K562 (cell line): ENCODE results near the gene TMEM39B. TPM values are rescaled to one million over a fixed set of nuclear protein-coding genes. Genes with fewer than 3 reads are reported as not detected.

Source experiments
- STAG1 ChIP-seq: sonication (generic); formaldehyde crosslinking; IDR thresholded peaks from 2 replicates; pipeline ENCODE4 v1.5.0; 2020; ENCODE audit warnings: missing genetic modification reagents, borderline replicate concordance
- THRAP3 ChIP-seq: fragments of 450-650 bp; IDR thresholded peaks from 2 replicates; pipeline ENCODE4 v1.6.1; 2016; ENCODE audit warnings: mild to moderate bottlenecking, inconsistent platforms, borderline replicate concordance
- polyA plus RNA-seq, 8 experiments: library from polyadenylated mRNA; depleted of rRNA in 4 of 8; stranded (reverse) in 5 of 8; unstranded in 3 of 8; fragments of >200 nt; fragmentation: Nextera tagmentation in 2 of 8; fragmentation: Illumina TruSeq in 1 of 8; extraction: Ambion mirVana in 2 of 8; extraction: Trizol in 1 of 8; gene quantifications; 2 replicates each; pipeline versions ENCODE4 v1.2.1 to v1.2.3, GENCODE V29; 2011 to 2014; ENCODE audit warnings: inconsistent platforms in 1 of 8, missing spikeins in 1 of 8
- total RNA-seq, 7 experiments: library from RNA; depleted of rRNA in 6 of 7; stranded (reverse); fragments of >200 nt in 6 of 7; fragmentation: Illumina TruSeq in 2 of 7; extraction: Trizol in 2 of 7; gene quantifications; 2 replicates each; pipeline versions ENCODE4 v1.2.1 to v1.2.3, GENCODE V29; 2011 to 2021; ENCODE audit warnings: low replicate concordance in 1 of 7
- TF ChIP-seq, protein P1 (sequence below): sonication (generic); formaldehyde crosslinking; IDR thresholded peaks from 2 replicates; pipeline ENCODE4 v1.8.1; 2023; ENCODE audit warnings: missing genetic modification reagents, mild to moderate bottlenecking, borderline replicate concordance
- TF ChIP-seq, protein P2 (sequence below): fragments of 250-450 bp; sonication (Bioruptor Pico); IDR thresholded peaks from 2 replicates; pipeline ENCODE4 v1.9.0; 2021; ENCODE audit warnings: mild to moderate bottlenecking, inconsistent platforms

TMEM39B gene
- total and polyA plus RNA-seq, 9 of the 15 experiments (the other 6 are each of a cell fraction or from before 2014, with no cell fraction given): 0.92 to 28.5 (median 9.7) TPM

DNA sequence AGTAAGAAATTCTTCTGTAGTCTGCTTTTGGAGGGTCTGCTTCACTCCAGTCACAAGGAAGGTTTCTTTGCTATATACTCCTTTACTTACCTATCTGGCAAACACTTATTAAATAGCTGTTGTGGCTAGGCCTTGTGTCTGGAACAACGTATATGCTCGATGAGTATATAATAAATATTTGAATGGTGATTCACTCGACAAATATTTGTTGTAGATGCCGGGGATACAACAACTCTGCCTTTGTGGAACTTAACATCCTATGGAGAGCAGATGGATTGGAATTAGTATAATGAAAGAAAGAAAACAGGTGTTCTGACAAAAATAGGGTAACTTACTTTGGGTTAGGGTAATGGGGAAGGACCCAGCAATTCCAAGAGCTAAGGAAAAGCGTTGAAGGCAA, 66.2 kb downstream of the TMEM39B start (continued):
- TF ChIP-seq, protein P1, sequence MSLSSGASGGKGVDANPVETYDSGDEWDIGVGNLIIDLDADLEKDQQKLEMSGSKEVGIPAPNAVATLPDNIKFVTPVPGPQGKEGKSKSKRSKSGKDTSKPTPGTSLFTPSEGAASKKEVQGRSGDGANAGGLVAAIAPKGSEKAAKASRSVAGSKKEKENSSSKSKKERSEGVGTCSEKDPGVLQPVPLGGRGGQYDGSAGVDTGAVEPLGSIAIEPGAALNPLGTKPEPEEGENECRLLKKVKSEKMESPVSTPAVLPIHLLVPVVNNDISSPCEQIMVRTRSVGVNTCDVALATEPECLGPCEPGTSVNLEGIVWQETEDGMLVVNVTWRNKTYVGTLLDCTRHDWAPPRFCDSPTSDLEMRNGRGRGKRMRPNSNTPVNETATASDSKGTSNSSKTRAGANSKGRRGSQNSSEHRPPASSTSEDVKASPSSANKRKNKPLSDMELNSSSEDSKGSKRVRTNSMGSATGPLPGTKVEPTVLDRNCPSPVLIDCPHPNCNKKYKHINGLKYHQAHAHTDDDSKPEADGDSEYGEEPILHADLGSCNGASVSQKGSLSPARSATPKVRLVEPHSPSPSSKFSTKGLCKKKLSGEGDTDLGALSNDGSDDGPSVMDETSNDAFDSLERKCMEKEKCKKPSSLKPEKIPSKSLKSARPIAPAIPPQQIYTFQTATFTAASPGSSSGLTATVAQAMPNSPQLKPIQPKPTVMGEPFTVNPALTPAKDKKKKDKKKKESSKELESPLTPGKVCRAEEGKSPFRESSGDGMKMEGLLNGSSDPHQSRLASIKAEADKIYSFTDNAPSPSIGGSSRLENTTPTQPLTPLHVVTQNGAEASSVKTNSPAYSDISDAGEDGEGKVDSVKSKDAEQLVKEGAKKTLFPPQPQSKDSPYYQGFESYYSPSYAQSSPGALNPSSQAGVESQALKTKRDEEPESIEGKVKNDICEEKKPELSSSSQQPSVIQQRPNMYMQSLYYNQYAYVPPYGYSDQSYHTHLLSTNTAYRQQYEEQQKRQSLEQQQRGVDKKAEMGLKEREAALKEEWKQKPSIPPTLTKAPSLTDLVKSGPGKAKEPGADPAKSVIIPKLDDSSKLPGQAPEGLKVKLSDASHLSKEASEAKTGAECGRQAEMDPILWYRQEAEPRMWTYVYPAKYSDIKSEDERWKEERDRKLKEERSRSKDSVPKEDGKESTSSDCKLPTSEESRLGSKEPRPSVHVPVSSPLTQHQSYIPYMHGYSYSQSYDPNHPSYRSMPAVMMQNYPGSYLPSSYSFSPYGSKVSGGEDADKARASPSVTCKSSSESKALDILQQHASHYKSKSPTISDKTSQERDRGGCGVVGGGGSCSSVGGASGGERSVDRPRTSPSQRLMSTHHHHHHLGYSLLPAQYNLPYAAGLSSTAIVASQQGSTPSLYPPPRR (CRISPR knock-in tag): no peak
- TF ChIP-seq STAG1 (CRISPR knock-in tag): no peak
- TF ChIP-seq, protein P2, sequence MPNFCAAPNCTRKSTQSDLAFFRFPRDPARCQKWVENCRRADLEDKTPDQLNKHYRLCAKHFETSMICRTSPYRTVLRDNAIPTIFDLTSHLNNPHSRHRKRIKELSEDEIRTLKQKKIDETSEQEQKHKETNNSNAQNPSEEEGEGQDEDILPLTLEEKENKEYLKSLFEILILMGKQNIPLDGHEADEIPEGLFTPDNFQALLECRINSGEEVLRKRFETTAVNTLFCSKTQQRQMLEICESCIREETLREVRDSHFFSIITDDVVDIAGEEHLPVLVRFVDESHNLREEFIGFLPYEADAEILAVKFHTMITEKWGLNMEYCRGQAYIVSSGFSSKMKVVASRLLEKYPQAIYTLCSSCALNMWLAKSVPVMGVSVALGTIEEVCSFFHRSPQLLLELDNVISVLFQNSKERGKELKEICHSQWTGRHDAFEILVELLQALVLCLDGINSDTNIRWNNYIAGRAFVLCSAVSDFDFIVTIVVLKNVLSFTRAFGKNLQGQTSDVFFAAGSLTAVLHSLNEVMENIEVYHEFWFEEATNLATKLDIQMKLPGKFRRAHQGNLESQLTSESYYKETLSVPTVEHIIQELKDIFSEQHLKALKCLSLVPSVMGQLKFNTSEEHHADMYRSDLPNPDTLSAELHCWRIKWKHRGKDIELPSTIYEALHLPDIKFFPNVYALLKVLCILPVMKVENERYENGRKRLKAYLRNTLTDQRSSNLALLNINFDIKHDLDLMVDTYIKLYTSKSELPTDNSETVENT (CRISPR knock-in tag): no peak
- TF ChIP-seq THRAP3: no peak
- TF ChIP-seq, all 486 proteins: peak for 0
